Loucy (cell line): ENCODE measurements around the gene VANGL2.
A peak's percentile ranks its signal among the peaks of the same experiment; 100 is the strongest.

Experiments used
- H2AFZ ChIP-seq: fragments of 200-600 bp; sonication (generic); 2 replicates; pipeline ENCODE4 v1.6.0; 2016; ENCODE audit warnings: antibody characterized with exemption, mild to moderate bottlenecking, low read length, moderate library complexity
- H3F3A ChIP-seq: fragments of 200-600 bp; 2 replicates; pipeline ENCODE4 v1.6.0; 2016; ENCODE audit warnings: antibody characterized with exemption, low read depth, mild to moderate bottlenecking
- H3K27me3 ChIP-seq: fragments of 200-600 bp; sonication (generic); 2 replicates; pipeline ENCODE4 v1.6.1; 2014; ENCODE audit warnings: low read length, mild to moderate bottlenecking; ENCODE audit not compliant: insufficient read depth, poor library complexity, severe bottlenecking
- H3K36me3 ChIP-seq: fragments of 200-600 bp; sonication (generic); 2 replicates; pipeline ENCODE4 v1.6.1; 2016; ENCODE audit warnings: low read length; ENCODE audit not compliant: insufficient read depth
- H3K4me1 ChIP-seq: fragments of 200-600 bp; sonication (generic); 2 replicates; pipeline ENCODE4 v1.5.1; 2014; ENCODE audit warnings: low read length, mild to moderate bottlenecking; ENCODE audit not compliant: insufficient read depth, poor library complexity, severe bottlenecking
- H3K4me2 ChIP-seq: fragments of 200-600 bp; sonication (generic); 2 replicates; pipeline ENCODE4 v1.6.0; 2014; ENCODE audit warnings: antibody characterized with exemption, low read length, low read depth, mild to moderate bottlenecking; ENCODE audit not compliant: poor library complexity, severe bottlenecking
- H3K4me3 ChIP-seq: fragments of 200-600 bp; sonication (generic); 2 replicates; pipeline ENCODE4 v1.5.1; 2014; ENCODE audit warnings: low read length, mild to moderate bottlenecking, mixed read lengths; ENCODE audit not compliant: poor library complexity, severe bottlenecking
- H3K79me2 ChIP-seq: fragments of 200-600 bp; sonication (generic); 2 replicates; pipeline ENCODE4 v1.6.1; 2014; ENCODE audit warnings: low read length; ENCODE audit not compliant: insufficient read depth
- H3K9ac ChIP-seq: fragments of 200-600 bp; sonication (generic); 2 replicates; pipeline ENCODE4 v1.6.0; 2014; ENCODE audit warnings: mild to moderate bottlenecking, low read depth, low read length, moderate library complexity; ENCODE audit not compliant: poor library complexity, severe bottlenecking
- H3K9me2 ChIP-seq: fragments of 200-600 bp; sonication (generic); replicated peaks from 2 replicates; pipeline ENCODE4 v1.6.1; 2016; ENCODE audit warnings: low read depth, low read length, mixed read lengths
- H3K9me3 ChIP-seq: fragments of 200-600 bp; sonication (generic); 2 replicates; pipeline ENCODE4 v1.6.1; 2014; ENCODE audit warnings: mild to moderate bottlenecking, antibody characterized with exemption, low read length, low read depth; ENCODE audit not compliant: insufficient read depth
- H4K20me1 ChIP-seq: fragments of 200-600 bp; sonication (generic); 2 replicates; pipeline ENCODE4 v1.6.0; 2014; ENCODE audit warnings: antibody characterized with exemption, low read length, mild to moderate bottlenecking; ENCODE audit not compliant: insufficient read depth, poor library complexity, severe bottlenecking
- EZH2phosphoT487 ChIP-seq: fragments of 200-600 bp; IDR thresholded peaks from 2 replicates; pipeline ENCODE4 v1.6.1; 2018; ENCODE audit warnings: antibody characterized with exemption, mild to moderate bottlenecking, moderate library complexity, borderline replicate concordance
- TF ChIP-seq, protein P1 (sequence below): fragments of 200-600 bp; sonication (generic); conservative IDR thresholded peaks from 2 replicates; pipeline ENCODE4 v1.5.1; 2014; ENCODE audit warnings: mild to moderate bottlenecking, antibody characterized with exemption, low read length

The VANGL2 gene

GRCh38 chr1:160471253-160471652 lies 70.9 kb downstream of the VANGL2 start:
- no peak for TF ChIP-seq EZH2phosphoT487
- TF ChIP-seq, protein P1, sequence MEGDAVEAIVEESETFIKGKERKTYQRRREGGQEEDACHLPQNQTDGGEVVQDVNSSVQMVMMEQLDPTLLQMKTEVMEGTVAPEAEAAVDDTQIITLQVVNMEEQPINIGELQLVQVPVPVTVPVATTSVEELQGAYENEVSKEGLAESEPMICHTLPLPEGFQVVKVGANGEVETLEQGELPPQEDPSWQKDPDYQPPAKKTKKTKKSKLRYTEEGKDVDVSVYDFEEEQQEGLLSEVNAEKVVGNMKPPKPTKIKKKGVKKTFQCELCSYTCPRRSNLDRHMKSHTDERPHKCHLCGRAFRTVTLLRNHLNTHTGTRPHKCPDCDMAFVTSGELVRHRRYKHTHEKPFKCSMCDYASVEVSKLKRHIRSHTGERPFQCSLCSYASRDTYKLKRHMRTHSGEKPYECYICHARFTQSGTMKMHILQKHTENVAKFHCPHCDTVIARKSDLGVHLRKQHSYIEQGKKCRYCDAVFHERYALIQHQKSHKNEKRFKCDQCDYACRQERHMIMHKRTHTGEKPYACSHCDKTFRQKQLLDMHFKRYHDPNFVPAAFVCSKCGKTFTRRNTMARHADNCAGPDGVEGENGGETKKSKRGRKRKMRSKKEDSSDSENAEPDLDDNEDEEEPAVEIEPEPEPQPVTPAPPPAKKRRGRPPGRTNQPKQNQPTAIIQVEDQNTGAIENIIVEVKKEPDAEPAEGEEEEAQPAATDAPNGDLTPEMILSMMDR = no peak
- Histone ChIP-seq H3K27me3 (no peaks in the 10 kb centered on the region), H2AFZ (peak overlapping the region; percentile 24; the same call in 1 of the 2 replicates)

GRCh38 chr1:160472112-160472511 lies 71.7 kb downstream of the VANGL2 start:
- H3K36me3 ChIP-seq = no peaks in the 10 kb centered on the region
- no peak overlapping the region for H3K4me2 ChIP-seq
- no peaks in the 10 kb centered on the region for H3K79me2 ChIP-seq
- no peaks in the 10 kb centered on the region for H3K9me3 ChIP-seq
- no peak overlapping the region for H2AFZ ChIP-seq
- H3K27me3 ChIP-seq = no peaks in the 10 kb centered on the region
- H3K4me3 ChIP-seq = no peak overlapping the region
- peaks cover 23% of the 10 kb centered on the region for H3K4me1 ChIP-seq
- H4K20me1 ChIP-seq = no peaks in the 10 kb centered on the region
- H3F3A ChIP-seq = no peaks in the 10 kb centered on the region
- TF ChIP-seq, protein P1 = no peak
- no peak for TF ChIP-seq EZH2phosphoT487
- H3K9me2 ChIP-seq = no peaks in the 10 kb centered on the region
- H3K9ac ChIP-seq = no peak overlapping the region

More at GRCh38 chr1:160471253-160471652, 70.9 kb downstream of the VANGL2 start:
- Histone ChIP-seq H3K9ac (no peak overlapping the region), H3K79me2 (no peaks in the 10 kb centered on the region), H3K9me2 (no peaks in the 10 kb centered on the region), H4K20me1 (no peaks in the 10 kb centered on the region), H3K9me3 (no peaks in the 10 kb centered on the region), H3K4me2 (peak overlapping the region; percentile 30), H3K4me1 (peaks cover 24% of the 10 kb centered on the region), H3K4me3 (peak overlapping the region; percentile 30), H3K36me3 (no peaks in the 10 kb centered on the region), H3F3A (no peaks in the 10 kb centered on the region)

- Histone ChIP-seq H3K4me3 (no peak overlapping the region), H3K4me2 (peak overlapping the region; percentile 10), H3K9me3 (no peaks in the 10 kb centered on the region), H3K27me3 (no peaks in the 10 kb centered on the region), H3K9me2 (no peaks in the 10 kb centered on the region), H3K36me3 (no peaks in the 10 kb centered on the region), H2AFZ (no peak overlapping the region), H3K4me1 (peaks cover 23% of the 10 kb centered on the region), H3K9ac (no peak overlapping the region), H3K79me2 (no peaks in the 10 kb centered on the region), H4K20me1 (no peaks in the 10 kb centered on the region), H3F3A (no peaks in the 10 kb centered on the region)
- TF ChIP-seq EZH2phosphoT487 = no peak
- TF ChIP-seq, protein P1 = no peak
Measured at GRCh38 chr1:160474392-160475242, 74.3 kb downstream of the VANGL2 start.
